ENCODE data around the gene THYN1. TPM values are rescaled to one million over a fixed set of nuclear protein-coding genes. Genes with fewer than 3 reads are reported as not detected.

THYN1 gene
- total RNA-seq, 4 donors from 2014 or later = 12.7 to 27.8 (median 17.2) TPM

GRCh38 chr11:134250246-134250645 lies 2.9 kb downstream of the THYN1 start:
- Histone ChIP-seq H3K27me3 (no peaks in the 10 kb centered on the region), H3K9me3 (no peaks in the 10 kb centered on the region), H3K36me3 (peaks cover 0 to 62% of the 10 kb centered on the region in 2 donors), H3K4me3 (no peak overlapping the region), H3K4me1 (peaks cover 20 to 24% of the 10 kb centered on the region in 2 donors), H3K27ac (no peak overlapping the region)
- ATAC-seq (no peak), DNase-seq (no peak)
- intact Hi-C loops (cut with DNase I; ENCODE audit: low total_unique reads) (loop anchor here (5.0 kb wide), 1 partner anchor 203 kb away; no protein-coding TSS in a partner anchor), in situ Hi-C loops (cut with MboI; ENCODE audit: low sequenced_read_pairs in 4 of 4) (no loop called here)
- TF ChIP-seq POLR2A (IDR thresholded peaks at IDR 0.05) (no peak), CTCF (IDR thresholded peaks at IDR 0.05 in 4 of 5, conservative IDR thresholded peaks at IDR 0.05 in 1 of 5) (no peak)

- Histone ChIP-seq H3K36me3 (peaks cover 0 to 75% of the 10 kb centered on the region in 2 donors), H3K27me3 (no peaks in the 10 kb centered on the region), H3K4me3 (no peak overlapping the region), H3K27ac (no peak overlapping the region), H3K4me1 (peaks cover 9 to 11% of the 10 kb centered on the region in 2 donors), H3K9me3 (no peaks in the 10 kb centered on the region)
- DNase-seq = no peak
- in situ Hi-C loops (cut with MboI; ENCODE audit: low sequenced_read_pairs in 4 of 4) = no loop called here
- ATAC-seq = no peak
- intact Hi-C loops (cut with DNase I; ENCODE audit: low total_unique reads) = no loop called here
- TF ChIP-seq POLR2A (IDR thresholded peaks at IDR 0.05) (no peak), CTCF (IDR thresholded peaks at IDR 0.05 in 4 of 5, conservative IDR thresholded peaks at IDR 0.05 in 1 of 5) (no peak)
Observed at GRCh38 chr11:134248910-134249480, 4.2 kb downstream of the THYN1 start.

- peaks cover 0 to 98% of the 10 kb centered on the region in 2 donors for H3K36me3 ChIP-seq
- H3K9me3 ChIP-seq = no peaks in the 10 kb centered on the region
- intact Hi-C loops (cut with DNase I; ENCODE audit: low total_unique reads) = no loop called here
- no peak overlapping the region for H3K4me3 ChIP-seq
- no peak for ATAC-seq
- no peak for TF ChIP-seq POLR2A (IDR thresholded peaks at IDR 0.05)
- no peak for TF ChIP-seq CTCF (IDR thresholded peaks at IDR 0.05 in 4 of 5, conservative IDR thresholded peaks at IDR 0.05 in 1 of 5)
- H3K27me3 ChIP-seq = no peaks in the 10 kb centered on the region
- no peak overlapping the region for H3K27ac ChIP-seq
- peaks cover 0 to under 1% of the 10 kb centered on the region in 2 donors for H3K4me1 ChIP-seq
- in situ Hi-C loops (cut with MboI; ENCODE audit: low sequenced_read_pairs in 4 of 4) = no loop called here
- no peak for DNase-seq
Observed at GRCh38 chr11:134246678-134247077, 6.5 kb downstream of the THYN1 start.

GRCh38 chr11:134246100-134246499 lies 7.1 kb downstream of the THYN1 start:
- TF ChIP-seq CTCF (IDR thresholded peaks at IDR 0.05 in 4 of 5, conservative IDR thresholded peaks at IDR 0.05 in 1 of 5) (no peak), POLR2A (IDR thresholded peaks at IDR 0.05) (no peak)
- Histone ChIP-seq H3K4me3 (no peak overlapping the region), H3K27me3 (no peaks in the 10 kb centered on the region), H3K27ac (no peak overlapping the region), H3K36me3 (peaks cover 0 to 100% of the 10 kb centered on the region in 2 donors), H3K9me3 (no peaks in the 10 kb centered on the region), H3K4me1 (no peaks in the 10 kb centered on the region)
- no peak for ATAC-seq
- intact Hi-C loops (cut with DNase I; ENCODE audit: low total_unique reads) = no loop called here
- no peak for DNase-seq
- in situ Hi-C loops (cut with MboI; ENCODE audit: low sequenced_read_pairs in 4 of 4) = no loop called here

DNA sequence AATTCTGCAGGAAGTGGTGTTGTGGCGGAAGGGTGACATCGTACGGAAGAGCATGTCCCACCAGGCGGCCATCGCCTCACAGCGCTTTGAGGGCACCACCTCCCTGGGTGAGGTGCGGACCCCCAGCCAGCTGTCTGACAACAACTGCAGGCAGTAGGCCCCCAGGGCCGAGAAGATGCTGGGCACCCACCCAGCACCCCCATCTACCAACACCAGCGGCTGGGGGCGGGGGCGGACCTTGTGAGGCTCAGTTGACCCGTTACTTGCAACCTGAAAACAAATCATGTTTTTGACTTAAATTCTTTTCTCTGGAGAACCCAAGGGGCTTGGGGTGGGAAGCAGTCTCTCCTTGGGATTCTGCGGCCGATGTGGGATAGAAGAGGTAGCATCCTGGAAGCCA lies 7.7 kb downstream of the THYN1 start:
- in situ Hi-C loops (cut with MboI; ENCODE audit: low sequenced_read_pairs in 4 of 4) (no loop called here), intact Hi-C loops (cut with DNase I; ENCODE audit: low total_unique reads) (no loop called here)
- H3K36me3 ChIP-seq = peaks cover 0 to 99% of the 10 kb centered on the region in 2 donors
- H3K4me3 ChIP-seq = no peak overlapping the region
- H3K9me3 ChIP-seq = no peaks in the 10 kb centered on the region
- TF ChIP-seq CTCF (IDR thresholded peaks at IDR 0.05 in 4 of 5, conservative IDR thresholded peaks at IDR 0.05 in 1 of 5) (no peak), POLR2A (IDR thresholded peaks at IDR 0.05) (no peak)
- no peak for DNase-seq
- no peaks in the 10 kb centered on the region for H3K27me3 ChIP-seq
- no peak overlapping the region for H3K27ac ChIP-seq
- no peak for ATAC-seq
- H3K4me1 ChIP-seq = no peaks in the 10 kb centered on the region

All from gastrocnemius medialis (tissue), 4 donors.